DND-41 (cell line): ENCODE measurements around the gene CUEDC2.

Experiments
- EZH2 ChIP-seq: IDR thresholded peaks from 3 replicates; pipeline ENCODE4 v1.6.1; 2012; ENCODE audit warnings: borderline replicate concordance, low read depth, mild to moderate bottlenecking, moderate library complexity, low read length, inconsistent platforms; ENCODE audit not compliant: severe bottlenecking
- TF ChIP-seq, protein P1 (sequence below): IDR thresholded peaks from 2 replicates; pipeline ENCODE4 v1.5.1; 2012; ENCODE audit warnings: borderline replicate concordance, low read length, moderate library complexity, mild to moderate bottlenecking; ENCODE audit not compliant: poor library complexity, severe bottlenecking; ENCODE audit errors: extremely low read depth

DNA sequence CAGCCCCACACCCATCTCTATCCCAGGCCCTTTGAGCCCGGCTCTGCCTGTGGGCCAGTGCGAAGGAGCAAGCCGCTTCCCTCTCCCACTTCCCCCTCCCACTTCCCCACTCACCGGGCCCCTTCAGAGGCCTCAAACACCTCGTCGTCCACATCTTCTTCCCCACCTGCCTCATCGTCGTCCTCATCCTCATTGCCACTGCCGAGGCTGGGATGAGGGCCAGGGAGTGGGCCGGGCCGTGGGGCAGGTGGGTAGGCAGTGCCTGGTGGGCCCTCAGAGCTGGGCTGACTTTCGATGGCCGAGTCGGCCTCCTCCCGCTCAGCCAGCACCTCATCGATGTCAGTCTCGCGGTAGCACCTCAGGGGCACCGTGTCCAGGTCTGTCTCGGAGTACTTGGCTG, 17.6 kb downstream of the CUEDC2 start:
- TF ChIP-seq, protein P1, sequence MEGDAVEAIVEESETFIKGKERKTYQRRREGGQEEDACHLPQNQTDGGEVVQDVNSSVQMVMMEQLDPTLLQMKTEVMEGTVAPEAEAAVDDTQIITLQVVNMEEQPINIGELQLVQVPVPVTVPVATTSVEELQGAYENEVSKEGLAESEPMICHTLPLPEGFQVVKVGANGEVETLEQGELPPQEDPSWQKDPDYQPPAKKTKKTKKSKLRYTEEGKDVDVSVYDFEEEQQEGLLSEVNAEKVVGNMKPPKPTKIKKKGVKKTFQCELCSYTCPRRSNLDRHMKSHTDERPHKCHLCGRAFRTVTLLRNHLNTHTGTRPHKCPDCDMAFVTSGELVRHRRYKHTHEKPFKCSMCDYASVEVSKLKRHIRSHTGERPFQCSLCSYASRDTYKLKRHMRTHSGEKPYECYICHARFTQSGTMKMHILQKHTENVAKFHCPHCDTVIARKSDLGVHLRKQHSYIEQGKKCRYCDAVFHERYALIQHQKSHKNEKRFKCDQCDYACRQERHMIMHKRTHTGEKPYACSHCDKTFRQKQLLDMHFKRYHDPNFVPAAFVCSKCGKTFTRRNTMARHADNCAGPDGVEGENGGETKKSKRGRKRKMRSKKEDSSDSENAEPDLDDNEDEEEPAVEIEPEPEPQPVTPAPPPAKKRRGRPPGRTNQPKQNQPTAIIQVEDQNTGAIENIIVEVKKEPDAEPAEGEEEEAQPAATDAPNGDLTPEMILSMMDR, result no peak
- no peak for TF ChIP-seq EZH2
